Stimulated activated CD8-positive, alpha-beta memory T cell treated with anti-CD3 and anti-CD28 coated beads, Interleukin-2, amount 100 ng/mL, for 1 hour (primary cell): ENCODE results near the gene ZBTB7C.
"Not testable (repeated sequence)": the region's sequence is repeated elsewhere in the genome, so short reads cannot be mapped to it uniquely, and the experiment has no call there.

ENCODE experiments used
- DNase-seq, 2 donors: peaks; one replicate each; pipeline ENCODE4 v3.0.0-alpha.2; 2020; ENCODE audit warnings: low read depth in 2 of 2

ZBTB7C gene

DNA sequence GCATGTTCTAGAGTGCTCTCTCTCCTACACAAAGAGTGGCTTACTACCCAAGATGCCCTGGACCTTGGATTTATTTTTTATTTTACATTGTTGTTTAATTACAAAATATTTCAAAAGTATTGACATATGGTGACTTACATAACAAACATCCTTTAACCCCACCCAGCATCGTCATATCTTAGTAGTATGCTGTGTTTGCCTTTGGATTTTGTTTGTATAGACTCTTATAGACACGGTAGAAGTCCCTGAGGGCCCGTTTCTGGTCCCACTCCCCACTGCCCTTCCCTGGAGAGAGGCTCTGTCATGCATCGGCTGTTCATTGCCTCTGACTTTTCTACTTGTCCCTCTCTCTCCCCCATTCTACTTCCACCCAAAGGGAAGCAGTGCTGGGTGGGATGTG is 112.0 kb downstream of the ZBTB7C start:
- no peak for DNase-seq

DNA sequence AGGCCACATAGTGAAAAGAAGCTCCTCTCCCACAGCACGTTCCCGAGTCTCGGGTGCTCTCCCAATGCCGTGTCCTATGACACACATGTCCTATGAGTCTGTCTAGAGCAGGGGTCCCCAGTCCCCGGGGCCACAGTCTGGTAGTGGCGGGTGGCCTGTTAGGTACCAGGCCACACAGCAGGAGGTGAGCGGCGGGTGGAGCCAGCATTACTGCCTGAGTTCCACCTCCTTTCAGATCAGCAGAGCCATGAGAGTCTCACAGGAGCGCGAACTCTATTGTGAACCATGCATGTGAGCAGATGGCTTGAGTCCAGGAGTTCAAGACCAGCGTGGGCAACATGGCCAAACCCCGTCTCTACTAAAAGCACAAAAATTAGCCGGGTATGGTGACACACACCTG is 112.6 kb downstream of the ZBTB7C start:
- DNase-seq = no peak

DNA sequence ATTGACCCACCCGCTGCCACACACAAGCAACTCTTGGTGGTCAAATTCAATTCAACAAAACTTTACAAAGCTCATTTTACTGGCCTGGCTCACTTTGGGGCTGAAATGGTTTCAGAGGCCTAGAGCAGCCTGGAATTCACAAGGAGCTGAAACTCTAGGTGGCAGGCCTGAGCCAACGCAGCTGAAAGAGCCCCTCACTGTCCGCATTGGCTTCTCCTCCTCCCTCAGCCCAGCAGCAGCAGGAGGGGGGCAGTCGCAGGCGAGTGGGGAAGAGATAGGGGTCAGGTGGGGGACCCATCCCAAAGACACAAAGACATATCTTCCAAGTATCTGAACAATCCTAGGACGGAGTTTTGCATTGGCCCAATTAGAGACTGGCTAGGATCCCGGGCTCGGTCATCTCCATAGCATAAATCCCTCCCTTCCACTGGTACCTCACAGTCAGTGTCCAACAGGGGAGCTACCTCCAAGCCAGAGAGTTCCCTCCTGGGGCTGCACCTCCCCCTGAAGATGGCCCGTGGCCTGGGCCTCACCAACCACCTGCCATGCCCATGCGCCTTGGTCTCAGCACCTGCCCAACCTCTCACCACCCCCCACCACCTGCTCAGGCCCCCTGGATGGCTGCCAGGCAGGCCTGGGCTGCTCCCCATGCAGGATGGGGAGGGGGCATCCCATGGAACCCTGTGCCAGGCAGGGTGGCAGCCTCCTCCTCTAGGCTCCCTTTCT is 113.4 kb downstream of the ZBTB7C start:
- DNase-seq = no peak

DNA sequence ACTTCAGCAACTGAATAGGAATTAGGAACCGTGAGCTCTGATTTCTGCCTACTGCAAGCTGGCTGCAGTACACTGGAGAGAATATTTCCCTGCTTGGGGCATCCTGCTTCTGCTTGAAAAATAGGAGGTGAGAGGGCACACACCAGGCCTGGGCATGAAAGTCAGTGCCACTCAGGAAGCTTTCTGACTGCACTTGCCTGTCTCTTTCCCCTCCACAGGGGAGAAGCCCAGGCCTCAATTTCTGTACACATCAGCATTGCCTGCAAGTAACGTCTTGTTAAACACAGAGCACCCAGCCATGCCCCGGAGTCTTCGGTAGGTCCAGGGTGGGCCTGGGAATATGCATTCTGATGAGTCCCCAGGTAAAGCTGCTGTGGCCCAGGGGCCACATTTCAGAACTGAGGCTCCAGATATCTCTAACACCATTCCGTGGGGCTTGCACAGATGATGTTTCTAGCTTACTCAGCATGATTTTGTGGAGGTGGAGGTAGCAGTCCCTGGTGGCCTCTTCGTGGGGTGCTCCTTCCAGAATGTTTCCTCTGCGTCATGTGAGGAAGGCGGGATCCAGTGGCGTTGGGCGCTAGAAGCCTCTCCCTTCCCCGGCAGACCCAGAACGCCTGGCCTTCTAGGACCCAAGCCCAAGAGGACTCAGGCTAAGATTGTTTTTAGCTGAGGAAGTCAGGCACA is 114.1 kb downstream of the ZBTB7C start:
- DNase-seq = no peak

DNA sequence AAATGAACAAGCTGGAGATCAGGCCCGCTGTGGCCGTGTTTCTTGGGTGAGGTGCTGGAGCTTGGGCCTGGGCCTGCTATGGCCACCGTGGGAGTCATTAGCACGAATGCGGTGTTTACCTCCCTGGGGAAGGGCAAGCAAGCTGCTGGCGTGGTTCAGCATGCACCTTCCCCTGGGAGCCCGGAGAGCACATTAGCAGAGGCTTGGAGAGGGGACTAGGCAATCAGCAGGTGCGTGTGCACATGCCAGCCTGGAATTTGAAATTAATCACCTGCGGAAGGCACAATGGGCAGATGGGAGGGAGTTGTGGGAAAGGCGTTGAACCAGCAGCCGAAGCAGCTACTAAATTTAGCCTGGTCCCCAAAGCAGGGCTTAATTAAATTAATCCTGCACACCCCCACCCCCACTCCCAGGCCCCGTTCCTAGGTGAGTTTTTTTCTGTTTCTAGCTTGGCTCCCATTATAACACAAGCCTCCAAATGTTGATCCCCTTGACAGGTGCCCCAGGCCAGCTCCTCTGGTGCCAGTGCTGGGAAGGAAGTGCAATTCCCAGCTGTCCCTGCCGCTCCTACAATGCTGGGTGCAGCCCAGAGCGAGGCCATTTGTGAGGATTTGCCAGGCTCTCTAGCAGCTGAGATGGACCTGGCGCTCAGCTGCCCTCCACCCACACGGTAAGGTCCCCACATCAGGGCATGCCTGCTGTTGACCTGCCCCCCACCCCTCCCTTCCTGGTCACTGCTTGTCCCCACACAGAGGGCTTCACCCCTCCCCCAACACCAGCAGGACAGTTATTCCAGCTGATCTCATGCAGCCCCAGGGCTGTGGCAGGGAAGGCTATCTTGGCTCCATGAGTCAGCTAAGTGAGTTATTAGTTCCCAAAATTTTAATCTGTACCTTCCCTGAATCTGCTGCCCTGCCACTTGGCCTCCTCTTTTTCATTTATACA is 115.0 kb downstream of the ZBTB7C start:
- DNase-seq = no peak

DNA sequence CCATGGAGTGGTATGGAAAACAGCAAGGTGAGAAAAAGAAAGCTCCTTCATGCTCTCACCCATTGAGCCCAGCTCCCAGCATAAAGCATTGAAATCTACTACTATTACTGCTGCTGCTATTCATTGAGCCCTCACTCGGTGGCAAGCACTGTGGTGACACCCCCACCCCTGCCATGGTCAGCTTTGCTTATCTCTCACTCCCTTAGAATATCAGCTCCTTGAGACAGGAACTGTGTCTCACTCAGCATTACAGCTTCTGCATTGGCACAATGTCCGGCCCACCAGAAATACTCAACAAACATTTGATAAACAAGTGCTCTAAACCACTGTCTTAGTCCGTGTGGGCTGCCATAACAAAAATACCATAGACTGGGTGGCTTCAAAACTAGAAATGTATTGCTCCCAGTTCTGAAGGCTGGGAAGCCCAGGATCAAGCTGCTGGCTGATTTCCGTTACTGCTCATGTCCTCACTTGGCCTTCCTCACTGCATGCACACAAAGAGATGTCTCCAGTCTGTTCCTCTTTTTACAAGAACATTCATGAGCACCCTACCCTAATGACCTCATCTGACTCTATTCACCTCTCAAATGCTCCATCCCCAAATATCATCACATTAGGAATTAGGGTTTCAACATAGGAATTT is 116.3 kb downstream of the ZBTB7C start:
- no peak for DNase-seq

DNA sequence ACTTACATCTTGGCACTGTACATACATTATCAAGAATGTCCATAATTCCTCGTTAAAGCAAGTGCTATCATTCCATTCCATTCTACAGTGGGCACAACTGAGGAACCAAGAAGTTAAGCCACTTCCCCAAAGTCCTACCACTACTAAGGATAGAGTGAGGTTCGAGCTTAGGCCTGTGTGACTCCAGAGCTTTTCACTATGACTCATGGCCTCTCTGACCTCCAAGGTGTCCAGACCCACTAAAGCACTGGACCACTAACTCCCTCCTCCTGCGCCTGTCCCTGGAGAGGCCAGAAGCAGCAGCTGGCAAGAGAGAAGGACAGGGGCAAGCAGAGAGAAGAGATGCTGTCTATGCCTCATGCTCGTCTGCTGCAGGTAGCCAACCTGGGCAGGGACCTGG is 117.0 kb downstream of the ZBTB7C start:
- no peak for DNase-seq

DNA sequence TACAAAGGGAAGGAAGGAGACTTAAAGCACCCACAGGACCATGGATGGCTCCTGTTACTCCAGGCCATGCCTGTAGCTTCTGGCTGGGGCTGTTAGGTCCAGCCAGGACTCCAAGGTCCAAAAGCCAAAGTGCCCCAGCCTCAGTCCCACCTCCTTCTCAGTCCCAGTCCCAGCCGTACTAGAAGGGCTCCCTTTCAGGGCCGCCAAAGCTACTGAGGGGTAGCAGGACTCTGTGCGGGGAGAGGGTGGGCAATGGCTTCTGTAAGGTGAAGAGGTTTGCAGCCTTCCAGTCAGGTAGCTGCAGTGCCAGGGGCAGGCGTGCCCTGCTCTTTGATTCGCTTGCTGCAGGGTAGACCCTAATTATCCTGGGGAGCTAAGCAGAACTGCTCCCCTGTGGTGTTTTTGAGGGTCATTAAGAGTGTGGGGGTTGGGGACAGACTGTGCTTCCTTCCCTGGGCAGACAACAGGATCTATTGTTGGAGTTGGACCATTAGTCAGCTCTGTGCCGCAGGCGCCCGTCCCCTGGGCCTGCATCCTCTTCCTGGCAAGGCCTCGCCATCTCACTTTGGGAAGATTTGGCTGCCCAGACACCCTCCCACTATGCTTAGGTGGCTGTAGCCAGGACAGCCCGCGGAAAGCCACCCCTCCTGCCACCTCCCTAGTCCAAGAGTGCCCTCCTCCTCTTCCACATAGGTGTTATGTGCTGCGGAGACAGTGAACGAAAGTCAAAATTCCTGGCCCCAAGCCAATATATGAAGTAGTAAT is 118.8 kb downstream of the ZBTB7C start:
- no peak for DNase-seq

DNA sequence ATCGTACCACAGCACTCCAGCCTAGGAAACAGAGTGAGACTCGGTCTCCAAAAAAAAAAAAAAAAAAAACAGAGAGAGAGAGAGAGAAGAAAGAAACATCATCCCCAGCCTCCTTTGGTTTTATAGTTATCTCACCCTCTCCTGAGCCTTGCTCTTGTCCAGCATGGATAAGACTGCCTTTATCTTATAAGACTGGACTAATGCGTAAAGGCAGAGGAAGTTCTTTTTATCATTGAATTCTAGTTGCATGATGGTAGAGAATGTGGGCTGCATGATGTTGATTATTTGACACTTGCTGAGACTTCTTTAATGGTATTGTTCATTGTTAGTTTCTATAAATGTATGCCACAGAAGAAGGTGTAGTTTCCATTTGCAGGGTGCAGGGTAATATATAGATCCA is 124.4 kb downstream of the ZBTB7C start:
- no peak for DNase-seq

DNA sequence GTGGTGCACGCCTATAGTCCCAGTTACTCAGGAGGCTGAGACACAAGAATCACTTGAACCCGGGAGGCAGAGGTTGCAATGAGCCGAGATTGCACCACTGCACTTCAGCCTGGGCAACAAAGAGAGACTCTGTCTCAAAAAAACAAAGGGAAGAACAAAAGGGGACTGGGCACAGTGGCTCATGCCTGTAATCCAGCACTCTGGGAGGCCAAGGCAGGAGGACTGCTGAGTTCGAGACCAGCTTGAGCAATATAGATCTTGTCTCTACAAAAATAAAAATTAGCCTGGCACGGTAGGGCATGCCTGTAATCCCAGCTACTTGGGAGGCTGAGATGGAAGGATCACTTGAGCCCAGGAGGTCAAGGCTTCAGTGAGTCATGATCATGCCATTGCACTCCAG is 125.2 kb downstream of the ZBTB7C start:
- DNase-seq = not testable (repeated sequence)

DNA sequence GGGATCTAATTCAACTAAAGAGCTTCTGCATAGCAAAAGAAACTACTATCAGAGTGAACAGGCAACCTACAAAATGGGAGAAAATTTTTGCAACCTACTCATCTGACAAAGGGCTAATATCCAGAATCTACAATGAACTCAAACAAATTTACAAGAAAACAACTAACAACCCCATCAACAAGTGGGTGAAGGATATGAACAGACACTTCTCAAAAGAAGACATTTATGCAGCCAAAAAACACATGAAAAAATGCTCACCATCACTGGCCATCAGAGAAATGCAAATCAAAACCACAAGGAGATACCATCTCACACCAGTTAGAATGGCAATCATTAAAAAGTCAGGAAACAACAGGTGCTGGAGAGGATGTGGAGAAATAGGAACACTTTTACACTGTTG is 127.7 kb downstream of the ZBTB7C start:
- DNase-seq = not testable (repeated sequence)

DNA sequence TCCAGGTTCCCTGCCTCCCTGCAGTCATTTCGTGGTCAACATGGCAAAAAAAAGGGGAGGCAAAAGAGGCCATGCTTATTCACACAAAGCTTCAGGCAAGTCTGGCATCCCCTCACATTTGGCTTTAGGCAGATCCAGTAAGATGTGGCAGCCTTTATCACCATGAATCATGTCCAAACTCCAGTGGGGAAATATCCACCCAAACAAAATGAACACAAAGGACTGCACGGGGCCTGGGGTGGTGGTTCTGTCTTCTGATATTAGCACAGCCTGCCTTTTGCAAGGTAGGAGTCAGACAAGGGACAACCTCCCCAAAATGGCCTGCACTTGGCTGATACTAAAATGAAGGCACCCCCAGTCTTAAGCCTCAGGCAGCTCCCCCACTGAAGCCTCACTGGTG is 129.9 kb downstream of the ZBTB7C start:
- DNase-seq = no peak

DNA sequence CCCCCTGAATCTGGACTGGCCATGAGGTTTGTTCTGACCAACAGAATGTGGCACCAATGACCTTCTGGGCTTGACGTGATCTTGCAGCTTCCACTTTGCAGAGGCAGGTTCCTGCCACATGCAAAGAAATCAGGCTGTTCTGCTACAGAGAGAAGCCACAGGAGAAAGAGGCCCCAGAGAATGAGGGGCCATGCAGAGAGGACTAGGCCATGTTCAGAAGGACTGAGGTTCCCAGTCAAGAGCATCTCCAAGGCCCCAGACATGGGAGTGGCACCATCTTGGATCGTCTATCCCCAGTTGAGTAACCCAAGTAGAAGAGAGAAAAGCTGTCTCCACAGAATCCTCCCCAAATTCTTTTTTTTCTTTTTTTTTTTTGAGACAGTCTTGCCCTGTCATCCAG is 131.1 kb downstream of the ZBTB7C start:
- no peak for DNase-seq

DNA sequence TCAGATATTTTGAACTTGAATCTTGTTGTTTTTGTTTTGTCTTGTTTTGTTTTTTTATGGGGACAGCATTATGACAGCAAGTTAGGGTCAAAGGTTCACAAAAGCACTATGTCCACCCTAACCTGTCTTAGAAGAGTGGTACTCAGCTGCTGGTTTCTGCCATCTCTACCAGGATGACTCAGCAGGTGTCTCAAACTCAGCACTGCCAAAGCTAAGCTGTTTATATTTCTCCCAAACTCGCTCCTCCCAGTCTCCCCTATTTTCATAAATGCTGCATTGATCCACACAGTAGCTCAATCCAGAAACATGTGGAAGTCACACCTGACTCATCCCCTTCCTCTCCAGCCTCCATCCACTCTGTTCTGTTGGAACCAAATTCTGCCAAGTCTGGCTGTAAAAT is 134.9 kb downstream of the ZBTB7C start:
- DNase-seq = no peak

DNA sequence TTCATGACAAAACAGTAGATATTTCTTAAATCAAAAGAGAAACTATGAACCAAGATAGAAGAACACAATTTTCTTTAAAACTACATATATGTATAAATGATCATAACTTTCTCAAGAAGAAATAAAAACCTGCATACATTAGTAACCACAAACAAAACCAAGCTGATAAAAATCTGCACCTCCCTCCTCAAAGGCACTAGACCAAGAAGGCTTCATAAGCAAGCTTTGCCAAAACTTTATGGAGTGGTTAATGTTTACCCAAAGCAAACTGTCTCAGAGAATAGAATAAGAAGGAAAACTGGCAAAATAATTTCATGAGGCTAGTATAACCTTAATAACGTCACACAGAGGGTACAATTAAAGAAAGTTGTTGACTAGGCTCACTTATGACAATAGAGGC is 138.3 kb downstream of the ZBTB7C start:
- no peak for DNase-seq

DNA sequence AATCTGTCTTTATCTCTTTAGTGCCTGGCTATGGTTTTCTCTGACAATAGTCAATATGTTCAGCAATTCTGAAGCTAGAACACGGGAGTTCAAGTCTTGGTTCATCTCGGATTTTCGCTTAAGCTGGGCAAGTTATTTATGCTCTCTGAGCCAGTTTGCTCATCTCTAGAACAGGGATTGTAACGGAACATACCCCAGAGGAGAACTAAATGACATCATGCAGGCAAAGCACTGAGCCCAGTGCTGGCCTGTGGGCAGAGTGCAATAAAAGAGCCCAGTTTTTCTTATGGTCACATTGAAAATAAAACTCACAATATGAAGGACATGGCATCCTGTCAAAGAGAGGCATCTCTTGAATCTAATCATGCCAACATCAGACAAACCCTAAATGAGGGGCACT is 143.9 kb downstream of the ZBTB7C start:
- DNase-seq = no peak

DNA sequence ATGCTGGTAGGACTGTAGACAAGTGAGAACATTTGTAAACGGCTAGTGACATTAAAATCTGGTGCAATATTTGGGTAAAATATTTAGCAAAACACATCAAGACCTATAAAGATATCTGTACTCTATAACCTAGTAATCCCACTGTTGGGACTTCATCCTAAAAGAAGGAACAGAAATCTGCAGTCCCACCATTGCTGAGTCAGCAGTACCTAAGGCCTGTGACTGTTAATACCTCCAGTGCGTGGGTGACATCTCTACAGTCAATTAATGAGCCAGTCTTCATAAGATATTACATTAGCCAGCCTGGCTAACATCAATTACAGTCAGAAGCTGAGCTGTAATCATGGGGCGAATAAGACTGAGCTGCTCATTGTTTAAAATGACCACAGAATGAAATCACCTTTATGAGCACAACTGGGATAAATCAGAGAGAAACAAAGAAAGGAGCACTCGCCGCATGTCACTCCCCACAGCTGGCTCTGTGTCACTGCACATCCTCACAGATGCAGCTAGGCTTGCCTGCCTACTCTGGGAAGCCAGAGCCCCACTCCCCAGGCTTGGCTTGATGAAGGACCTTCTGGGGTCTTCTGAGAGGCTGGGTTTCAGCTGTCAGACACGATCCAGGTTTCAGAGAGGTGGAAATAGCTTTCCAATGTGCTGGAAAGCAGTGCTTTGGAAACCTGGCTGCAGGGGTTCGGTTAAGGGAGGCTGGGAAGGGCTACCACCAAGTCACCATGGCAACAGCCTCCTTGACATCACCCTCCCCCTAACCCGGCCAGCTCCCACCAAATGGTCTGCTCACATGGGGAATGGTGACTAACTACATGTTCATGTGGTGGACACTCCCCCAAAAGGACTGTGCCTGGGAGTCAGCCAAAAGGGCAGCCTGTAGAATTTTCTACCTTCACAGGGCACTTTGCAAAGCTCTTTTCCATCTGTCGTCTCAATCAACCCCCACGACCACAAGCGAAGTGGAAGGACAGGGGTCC is 145.0 kb downstream of the ZBTB7C start:
- DNase-seq = no peak

DNA sequence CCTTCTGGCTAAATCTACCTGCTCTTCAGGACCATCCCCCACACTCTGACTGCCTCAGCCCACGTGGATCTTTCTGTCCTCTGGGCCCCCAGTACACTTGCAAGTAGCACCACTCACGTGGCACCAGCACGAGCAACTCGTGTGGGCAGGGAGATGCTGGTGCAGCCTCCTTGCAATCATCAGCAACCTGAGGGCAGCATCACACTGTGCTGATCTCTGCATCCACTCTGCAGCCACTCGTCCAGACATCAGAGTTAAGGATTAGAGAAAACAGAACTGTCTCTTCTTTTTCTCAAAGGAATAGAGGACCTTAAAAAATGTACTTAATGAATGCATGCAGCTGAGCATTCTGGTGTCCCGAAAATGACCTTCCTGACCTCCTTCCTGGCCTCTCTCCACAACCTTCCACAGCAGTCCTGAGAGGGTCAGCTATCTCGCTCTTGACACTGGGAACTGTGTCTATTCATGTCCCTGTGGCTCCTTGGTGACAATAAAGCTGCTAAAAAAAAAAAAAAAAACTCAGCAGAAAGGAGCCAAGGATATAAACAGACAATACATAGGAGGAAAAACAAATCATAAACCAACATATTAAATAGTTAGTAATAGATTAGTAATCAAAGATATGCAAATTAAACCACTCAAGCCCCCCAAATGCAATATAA is 145.9 kb downstream of the ZBTB7C start:
- no peak for DNase-seq

DNA sequence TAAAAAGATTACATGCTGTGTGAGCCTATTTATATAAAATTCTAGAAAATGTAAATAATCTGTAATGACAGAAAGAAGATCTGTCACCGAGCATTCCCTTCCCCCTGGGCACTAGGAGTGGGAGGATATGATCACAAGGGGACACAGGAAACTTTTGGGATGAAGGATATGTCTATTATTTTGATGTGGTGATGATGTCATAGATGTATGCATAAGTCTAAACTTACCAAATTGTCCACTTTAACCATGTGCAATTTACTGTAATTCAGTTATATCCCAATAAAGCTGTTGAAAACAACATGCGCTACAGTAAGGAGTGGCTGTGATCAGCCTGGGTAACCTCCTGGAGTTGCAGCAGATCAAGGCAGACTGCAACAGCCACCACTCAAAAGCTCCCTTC is 148.9 kb downstream of the ZBTB7C start:
- DNase-seq = no peak

DNA sequence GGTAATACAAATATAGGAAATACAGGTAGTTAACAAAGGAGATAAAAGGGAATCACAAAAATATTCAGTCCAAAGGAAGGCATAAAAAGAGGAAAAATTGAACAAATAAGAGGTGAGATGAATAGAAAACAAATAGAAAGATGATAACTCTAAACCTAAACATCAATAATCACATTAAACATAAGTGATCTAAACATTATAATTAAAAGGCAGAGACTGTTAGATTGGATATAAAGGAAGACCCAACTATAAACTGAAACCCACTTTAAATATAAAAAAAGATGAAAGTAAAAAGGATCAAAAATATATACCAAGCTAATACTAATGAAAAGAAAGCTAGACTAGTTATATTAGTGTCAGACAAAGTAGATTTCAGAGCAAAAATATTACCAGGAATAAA is 152.3 kb downstream of the ZBTB7C start:
- DNase-seq = no peak
